Measurements from ENCODE around the gene DUT.
A peak's percentile ranks its signal among the peaks of the same experiment; 100 is the strongest.

DUT gene

DNA sequence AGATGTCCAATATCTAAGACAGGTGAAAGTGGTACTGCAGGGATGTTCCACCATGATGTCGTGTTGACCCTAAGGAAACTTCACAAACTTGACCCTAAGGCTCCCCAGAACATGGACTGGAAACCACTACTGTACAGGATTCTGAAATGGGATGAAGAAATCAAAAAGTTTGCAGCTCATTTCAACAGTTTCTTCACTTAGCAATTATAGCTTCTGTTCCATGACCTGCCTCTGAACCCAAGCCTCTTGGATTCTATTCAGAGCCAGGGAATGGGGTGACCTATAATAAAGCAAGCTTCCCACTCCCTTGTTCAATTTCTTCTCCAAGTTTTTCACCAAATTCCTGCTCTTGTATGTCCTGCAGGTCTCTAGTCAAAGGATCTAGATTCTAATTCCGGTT is 40.7 kb downstream of the DUT start:
- no peak for DNase-seq

DNA sequence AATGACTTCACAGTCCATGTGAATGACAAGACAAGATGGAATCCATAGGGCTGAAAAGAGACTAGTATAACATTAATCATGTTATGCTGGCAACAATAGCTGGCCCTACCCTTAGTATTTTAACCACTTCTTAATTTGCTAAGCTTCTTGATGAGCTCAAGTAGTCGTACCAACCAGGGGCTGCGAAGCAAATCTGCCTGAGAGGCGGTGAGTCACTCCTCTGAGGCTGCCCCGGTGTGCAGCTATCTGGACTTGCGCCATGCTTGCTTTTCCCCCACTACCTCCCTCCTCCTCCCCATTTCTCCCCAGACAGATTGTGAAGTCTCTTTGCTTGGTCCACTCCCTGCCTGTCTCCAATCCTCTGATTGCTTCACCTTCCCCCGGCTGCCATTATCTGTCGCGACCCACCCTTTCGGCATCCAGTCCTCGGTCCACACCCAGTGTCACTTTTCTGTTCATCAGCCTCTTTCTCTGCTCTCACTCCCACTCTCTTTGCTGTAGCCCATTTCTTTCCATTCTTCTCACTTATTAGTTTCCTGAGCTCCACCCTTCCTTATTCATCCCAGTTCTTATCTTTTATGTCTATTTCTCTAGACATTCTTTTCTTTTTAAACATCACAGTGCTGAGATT is 42.7 kb downstream of the DUT start:
- DNase-seq, result no peak

DNA sequence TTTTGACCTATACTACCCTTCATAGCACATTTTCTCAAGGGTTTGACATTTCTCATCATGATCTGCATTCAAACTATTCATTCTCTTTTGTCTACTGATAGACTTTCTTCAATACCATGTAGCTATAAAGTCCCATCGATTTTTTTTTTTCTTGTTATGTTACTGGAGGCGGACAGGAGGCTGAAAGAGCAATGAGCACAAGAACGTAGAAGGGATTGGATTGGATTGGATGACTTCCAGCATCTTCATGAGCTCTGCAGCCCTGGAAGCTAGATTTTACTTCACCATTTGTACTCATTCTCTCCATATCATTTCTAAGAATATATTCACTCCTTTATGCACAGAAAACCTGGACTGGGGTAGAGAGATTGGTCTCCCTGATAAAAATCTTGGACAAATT is 43.2 kb downstream of the DUT start:
- no peak for DNase-seq

DNA sequence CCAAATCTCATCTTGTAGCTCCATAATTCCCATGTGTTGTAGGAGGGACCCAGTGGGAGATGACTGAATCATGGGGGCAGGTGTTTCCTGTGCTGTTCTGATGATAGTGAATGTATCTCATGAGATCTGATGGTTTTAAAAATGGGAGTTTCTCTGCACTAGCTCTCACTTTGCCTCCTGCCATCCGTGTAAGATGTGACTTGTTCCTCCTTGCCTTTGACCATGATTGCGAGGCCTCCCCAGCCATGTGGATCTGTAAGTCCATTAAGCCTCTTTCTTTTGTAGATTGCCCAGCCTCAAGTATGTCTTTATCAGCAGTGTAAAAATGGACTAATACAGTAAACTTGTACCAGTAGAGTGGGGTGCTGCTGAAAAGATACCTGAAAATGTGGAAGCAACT is 44.5 kb downstream of the DUT start:
- DNase-seq, result no peak

DNA sequence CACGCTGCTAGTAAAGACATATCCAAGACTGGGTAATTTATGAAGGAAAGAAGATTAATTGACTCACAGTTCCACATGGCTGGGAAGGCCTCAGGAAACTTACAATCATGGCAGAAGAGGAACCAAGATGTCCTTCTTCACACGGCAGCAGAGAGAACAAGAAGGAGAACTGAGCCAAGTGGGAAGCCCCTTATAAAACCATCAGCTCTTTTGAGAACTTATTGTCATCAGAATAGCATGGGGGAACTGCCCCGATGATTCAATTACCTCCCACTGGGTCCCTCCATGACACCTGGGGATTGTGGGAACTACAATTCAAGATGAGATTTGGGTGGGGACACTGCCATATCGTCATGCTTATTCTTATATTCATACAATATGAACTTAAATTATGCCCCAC is 49.0 kb downstream of the DUT start:
- DNase-seq, result no peak

DNA sequence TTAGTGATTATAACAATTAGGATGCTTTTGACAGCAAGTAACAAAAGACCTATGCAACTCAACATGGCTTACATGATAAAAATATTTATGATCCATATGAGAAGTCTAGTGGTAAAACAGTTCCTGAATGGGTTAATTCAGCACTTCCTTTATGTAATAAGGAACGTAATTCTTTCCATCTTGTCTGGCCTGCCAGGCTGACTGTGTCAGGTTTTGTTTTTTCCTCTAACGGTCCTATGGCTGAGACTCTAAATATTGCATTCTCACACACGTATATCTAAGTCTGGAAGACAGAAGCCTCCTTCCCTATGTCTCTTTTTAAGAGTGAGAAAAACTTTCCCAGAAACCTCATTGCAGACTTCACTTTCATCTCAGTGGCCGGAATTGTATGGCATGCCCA is 50.6 kb downstream of the DUT start:
- DNase-seq, result no peak

DNA sequence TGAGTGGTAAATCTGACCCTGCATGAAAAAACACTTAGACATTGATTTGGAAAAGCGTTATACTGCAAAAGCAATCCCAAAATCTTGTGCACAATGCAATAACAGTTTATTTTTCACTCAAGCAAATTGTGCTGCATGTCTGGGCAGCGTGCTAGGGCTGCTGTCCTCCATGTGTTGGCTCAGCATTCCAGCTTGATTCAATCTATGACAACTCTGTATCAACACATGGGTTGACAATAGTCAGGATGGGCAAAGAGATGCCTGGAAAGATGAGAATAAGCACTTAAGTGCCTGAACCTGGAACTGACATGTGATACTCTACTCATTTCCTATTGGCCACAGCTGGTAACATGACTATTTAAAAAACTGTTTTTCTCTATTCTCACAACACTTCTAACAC is 51.8 kb downstream of the DUT start:
- DNase-seq, result no peak

DNA sequence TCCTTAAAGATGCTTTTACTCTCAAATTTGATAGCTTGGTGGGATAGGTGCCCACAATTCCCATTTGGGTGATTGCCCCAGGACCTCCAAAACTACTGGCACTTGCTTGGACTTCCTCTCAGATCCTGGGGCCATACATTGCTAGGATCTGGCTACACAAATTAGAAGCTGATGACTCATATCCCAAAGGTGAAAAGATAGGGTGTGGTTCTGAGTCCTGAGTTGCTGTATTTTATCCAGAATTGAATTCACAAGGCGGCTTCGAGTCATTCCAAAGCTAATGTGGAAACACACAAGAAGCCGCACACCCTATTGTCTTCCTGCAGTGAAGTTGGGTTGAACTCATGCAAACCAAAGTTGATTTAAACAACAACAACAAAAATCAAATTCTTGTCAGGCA is 53.4 kb downstream of the DUT start:
- DNase-seq, result no peak

DNA sequence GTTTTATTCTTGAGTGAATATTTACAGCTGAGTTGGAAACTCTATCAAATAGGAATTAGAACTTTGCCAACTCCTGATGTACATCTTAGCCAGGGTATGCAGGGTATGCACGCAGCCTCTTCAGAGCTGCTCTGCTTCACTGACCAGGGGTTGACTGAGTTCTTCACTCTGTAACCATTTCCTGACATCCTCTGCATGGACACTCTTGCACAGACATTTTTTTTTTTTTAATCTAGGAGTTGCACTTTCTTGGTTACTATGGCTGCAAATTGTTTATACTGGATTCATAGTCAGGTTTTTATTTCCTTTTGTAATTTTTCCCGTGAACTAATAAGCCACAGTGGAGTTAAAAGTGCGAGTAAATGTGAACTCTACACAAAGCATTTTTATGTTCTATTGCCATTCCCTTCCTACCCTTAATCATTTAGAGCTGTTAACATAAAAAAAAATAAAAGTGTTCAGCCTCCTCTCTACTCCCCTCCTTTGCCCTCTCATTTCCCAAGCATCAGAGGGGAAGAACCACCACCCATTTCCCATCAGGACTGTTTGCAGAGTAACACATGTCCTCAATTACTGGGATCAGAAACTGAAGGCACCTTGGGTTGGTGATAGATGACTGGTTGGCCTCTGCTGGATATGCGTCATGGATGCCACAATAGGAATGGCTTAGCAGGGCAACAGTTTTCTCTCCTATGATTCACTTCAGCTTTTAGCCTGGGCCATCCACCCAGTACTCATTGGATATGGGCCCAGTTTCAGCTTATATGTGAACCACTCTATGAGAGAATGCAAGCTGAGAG is 54.0 kb downstream of the DUT start:
- DNase-seq, result no peak

DNA sequence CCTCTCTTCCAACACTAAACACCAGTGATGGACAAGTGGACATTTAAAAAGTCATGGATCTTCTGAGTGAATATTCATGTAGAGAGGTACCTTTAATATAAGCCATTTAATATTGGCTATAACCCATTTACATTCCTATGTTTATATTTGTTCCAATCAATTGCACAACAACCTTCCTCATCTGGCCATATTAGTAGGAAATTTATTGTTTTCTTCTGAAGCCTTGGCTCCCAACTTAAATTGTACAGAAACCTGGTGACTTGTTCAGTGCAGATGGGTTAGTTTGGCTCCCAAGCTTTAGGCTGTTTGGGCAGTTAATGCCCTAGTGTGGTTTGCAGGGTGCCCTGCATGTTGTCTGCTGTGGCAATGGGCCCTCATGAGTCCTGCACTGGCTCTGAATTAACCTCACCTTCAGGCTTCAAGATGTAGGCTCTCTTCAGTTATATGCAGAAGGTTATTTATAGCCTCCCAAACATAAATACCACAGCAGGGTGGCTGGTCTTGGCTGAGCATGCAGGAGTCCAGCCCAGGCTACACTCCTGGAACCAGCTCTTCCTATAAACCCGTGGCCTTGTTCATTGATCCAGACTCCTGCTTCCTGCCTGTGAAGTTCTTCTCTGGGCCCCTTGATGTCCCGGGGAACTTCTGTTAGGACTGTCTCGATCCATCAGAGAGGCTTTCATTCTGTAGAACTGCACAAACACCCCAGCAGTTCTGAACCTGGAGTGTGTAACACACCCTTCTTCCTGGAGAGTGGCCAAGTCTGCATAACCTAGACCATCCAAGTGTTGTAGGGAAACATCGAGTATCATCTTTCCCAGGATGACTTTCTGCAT is 57.0 kb downstream of the DUT start:
- DNase-seq, result peak; percentile 64

DNA sequence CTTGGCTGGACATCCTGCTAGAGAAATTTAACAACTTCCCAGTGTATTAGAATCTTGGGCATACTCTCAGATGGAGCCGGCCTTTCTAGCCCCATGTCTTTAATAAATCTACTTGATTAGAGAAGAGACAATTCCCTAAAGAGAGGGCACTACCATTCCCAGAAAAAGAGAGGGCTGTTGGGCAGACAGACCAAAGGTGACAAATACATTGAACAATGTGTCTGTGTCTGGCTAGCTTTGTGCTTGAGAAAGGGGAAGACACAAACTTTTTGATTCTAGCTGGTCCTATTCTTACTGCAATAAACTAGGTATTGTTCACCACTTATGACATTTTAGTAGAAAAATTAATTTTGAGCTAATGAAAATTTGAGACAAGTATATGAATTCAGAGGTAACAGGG is 57.7 kb downstream of the DUT start:
- no peak for DNase-seq

DNA sequence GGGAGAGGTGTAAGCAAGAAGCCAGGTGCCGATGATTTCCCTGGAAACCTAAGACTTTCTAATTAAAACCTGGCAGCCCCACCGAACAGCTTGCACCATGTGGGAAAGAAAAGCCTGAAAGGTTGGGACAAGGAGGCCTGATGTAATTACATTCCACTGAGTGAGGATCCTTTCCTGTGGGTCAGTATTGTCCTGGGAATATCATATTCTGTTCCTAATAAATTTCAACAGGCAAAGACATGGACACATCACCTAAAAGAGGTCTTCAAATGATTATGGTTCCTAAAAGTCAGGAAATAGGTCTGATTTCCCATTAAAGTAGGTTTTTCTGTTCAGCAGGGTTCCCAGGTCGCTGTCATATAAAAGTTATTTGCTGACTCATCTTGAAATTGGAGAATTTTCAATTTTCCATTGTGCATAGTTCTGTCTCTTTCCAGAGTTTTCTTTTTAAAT is 58.5 kb downstream of the DUT start:
- peak; percentile 44 for DNase-seq

DNA sequence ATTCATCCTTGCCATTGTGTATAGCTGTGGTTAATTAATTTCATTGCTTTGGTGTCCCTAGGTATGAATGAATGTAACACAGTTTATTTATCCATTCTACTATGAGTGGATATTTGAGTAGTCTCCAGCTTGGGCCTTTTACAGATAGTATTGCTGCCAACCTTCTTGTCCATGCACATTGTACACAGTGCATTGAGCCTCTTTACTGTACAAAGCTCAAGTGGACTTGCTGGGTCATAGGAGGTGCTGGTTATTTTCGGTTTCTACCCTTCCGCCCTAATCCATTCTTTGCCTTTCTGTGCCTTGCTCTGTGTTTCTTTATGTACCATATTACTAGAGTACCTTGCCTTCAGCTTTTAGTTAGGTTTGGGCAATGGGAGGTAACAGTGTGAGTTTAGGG is 60.7 kb downstream of the DUT start:
- no peak for DNase-seq

DNA sequence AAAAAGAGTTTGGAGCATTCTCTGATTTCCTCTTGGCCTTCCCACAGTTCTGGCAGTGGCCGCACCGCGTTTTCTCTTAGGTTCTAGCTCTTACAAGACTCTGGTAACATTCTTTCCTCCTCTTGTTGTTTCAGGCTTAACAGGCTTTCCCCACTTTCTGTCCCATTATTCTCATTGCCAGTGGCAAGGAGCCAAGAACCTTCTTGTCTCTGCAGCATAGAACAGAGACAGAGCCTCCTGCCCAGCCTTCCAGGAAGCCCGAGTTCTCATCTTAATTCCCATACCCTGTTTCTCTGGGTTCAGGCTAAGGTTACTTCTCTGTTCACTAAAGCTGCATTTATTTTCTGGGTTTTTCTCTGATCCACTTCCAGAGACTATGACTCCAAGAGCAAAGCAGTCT is 61.1 kb downstream of the DUT start:
- no peak for DNase-seq

All from NCI-H2171 (cell line).